AG04450 (cell line): ENCODE measurements around the gene ELF4. TPM values are rescaled to one million over a fixed set of nuclear protein-coding genes. Genes with fewer than 3 reads are reported as not detected.

Experiments
- CTCF ChIA-PET: fragments of 300-600, 350-600 bp; formaldehyde crosslinking; extraction: SDS; loops from one replicate; lab custom pipeline; 2022; ENCODE audit warnings: antibody characterized with exemption, inconsistent platforms; lab: Charles Lee
- POLR2A ChIA-PET: fragments of 350-600 bp; formaldehyde crosslinking; extraction: SDS; loops from one replicate; lab custom pipeline; 2021; ENCODE audit warnings: antibody characterized with exemption, inconsistent platforms; lab: Yijun Ruan, JAX
- DNase-seq: peaks from one replicate; pipeline ENCODE4 v3.0.0-alpha.2; 2011; ENCODE audit warnings: low read depth, low spot score
- H3K27ac ChIP-seq: one replicate; pipeline ENCODE4 v1.5.1; 2012; ENCODE audit warnings: low read depth, low read length, control low read depth
- H3K27me3 ChIP-seq: one replicate; pipeline ENCODE4 v1.6.0; 2012; ENCODE audit warnings: low read length; ENCODE audit not compliant: control insufficient read depth, insufficient read depth
- H3K4me3 ChIP-seq: 2 replicates; pipeline ENCODE4 v1.5.1; 2011; ENCODE audit warnings: mild to moderate bottlenecking, low read depth, low read length, control low read depth
- H3K9me3 ChIP-seq: 2 replicates; pipeline ENCODE4 v1.5.1; 2012; ENCODE audit warnings: low read length; ENCODE audit not compliant: control insufficient read depth, insufficient read depth
- CTCF ChIP-seq: IDR thresholded peaks from 2 replicates; pipeline ENCODE4 v1.5.1; 2011; ENCODE audit warnings: low read depth, low read length, control low read depth, inconsistent platforms
- polyA plus RNA-seq: library from polyadenylated mRNA; depleted of rRNA; stranded (reverse); fragments of >200 nt; gene quantifications from 2 replicates; pipeline ENCODE4 v1.2.3, GENCODE V29; 2011

ELF4 gene
- polyA plus RNA-seq, 1 experiment = 17.7 TPM

- ChIA-PET POLR2A (no interaction called here), CTCF (interaction anchor here (0.6 to 4.0 kb wide), 9 partner anchors 7 to 117 kb away, joined by 3 to 53 read pairs (median 12); no protein-coding TSS in a partner anchor)
- Histone ChIP-seq H3K27me3 (no peaks in the 10 kb centered on the region), H3K4me3 (no peak overlapping the region), H3K27ac (no peak overlapping the region), H3K9me3 (no peaks in the 10 kb centered on the region)
- TF ChIP-seq CTCF = no peak
- DNase-seq = no peak
These were observed 29.4 kb downstream of the ELF4 start for GRCh38 chrX:130080791-130081367.

- peak; percentile 70 for TF ChIP-seq CTCF
These were observed 30.4 kb downstream of the ELF4 start for GRCh38 chrX:130079824-130080406.

GRCh38 chrX:130075777-130076176, 34.5 kb downstream of the ELF4 start:
- no peak for DNase-seq
- H3K27me3 ChIP-seq = no peaks in the 10 kb centered on the region
- CTCF ChIA-PET = interaction anchor here (2.1 to 2.7 kb wide), 2 partner anchors 15 to 117 kb away, joined by 8 to 15 read pairs; no protein-coding TSS in a partner anchor
- no peak overlapping the region for H3K27ac ChIP-seq
- POLR2A ChIA-PET = no interaction called here
- TF ChIP-seq CTCF = no peak
- H3K4me3 ChIP-seq = no peak overlapping the region
- H3K9me3 ChIP-seq = no peaks in the 10 kb centered on the region

More at GRCh38 chrX:130079824-130080406, 30.4 kb downstream of the ELF4 start:
- peak; percentile 42 for DNase-seq
- ChIA-PET POLR2A (interaction anchor here (0.6 to 1.3 kb wide), 2 partner anchors 27 to 41 kb away, joined by 3 to 4 read pairs; no protein-coding TSS in a partner anchor), CTCF (interaction anchor here (0.6 to 4.0 kb wide), 23 partner anchors 8 to 533 kb away, joined by 3 to 53 read pairs (median 5); no protein-coding TSS in a partner anchor)
- Histone ChIP-seq H3K9me3 (no peaks in the 10 kb centered on the region), H3K27me3 (no peaks in the 10 kb centered on the region), H3K4me3 (no peak overlapping the region), H3K27ac (no peak overlapping the region)

GRCh38 chrX:130072345-130072740, 38.0 kb downstream of the ELF4 start:
- ChIA-PET CTCF (interaction anchor here (0.7 kb wide), 1 partner anchor 12 kb away, joined by 3 read pairs; no protein-coding TSS in a partner anchor), POLR2A (no interaction called here)
- no peak for DNase-seq
- H3K9me3 ChIP-seq = no peaks in the 10 kb centered on the region
- H3K27me3 ChIP-seq = no peaks in the 10 kb centered on the region
- no peak overlapping the region for H3K27ac ChIP-seq
- no peak for TF ChIP-seq CTCF
- no peak overlapping the region for H3K4me3 ChIP-seq
